BJ (cell line): ENCODE results near the gene PCDHGA9. TPM values are rescaled to one million over a fixed set of nuclear protein-coding genes. Genes with fewer than 3 reads are reported as not detected.

Experiments
- polyA plus RNA-seq: library from polyadenylated mRNA; depleted of rRNA; stranded (reverse); fragments of >200 nt; gene quantifications from 2 replicates; pipeline ENCODE4 v1.2.3, GENCODE V29; 2011; rRNA removed

Gene PCDHGA9
- polyA plus RNA-seq, 1 experiment = 1.2 TPM

Other genes starting within 250 kb of the PCDHGA9 start
- gene PCDHB7, start 230.1 kb upstream of the PCDHGA9 start, polyA plus RNA-seq = 0.31 and 0.44 TPM in 2 replicates
- gene PCDHB8, start 225.0 kb upstream of the PCDHGA9 start, polyA plus RNA-seq = 0.11 and 0.17 TPM in 2 replicates
- gene PCDHB16, start 220.4 kb upstream of the PCDHGA9 start, polyA plus RNA-seq = 0.21 and 0.32 TPM in 2 replicates
- 0.22 and 0.49 TPM in 2 replicates for gene PCDHB9, start 215.6 kb upstream of the PCDHGA9 start, polyA plus RNA-seq
- gene PCDHB10, start 210.4 kb upstream of the PCDHGA9 start, polyA plus RNA-seq = 0.18 and 0.28 TPM in 2 replicates
- gene PCDHB11, start 203.2 kb upstream of the PCDHGA9 start, polyA plus RNA-seq = 0.10 and 0.22 TPM in 2 replicates
- 0.09 and 0.13 TPM in 2 replicates for gene PCDHB12, start 194.1 kb upstream of the PCDHGA9 start, polyA plus RNA-seq
- 0.16 and 0.23 TPM in 2 replicates for gene PCDHB13, start 188.9 kb upstream of the PCDHGA9 start, polyA plus RNA-seq
- 0.42 and 0.47 TPM in 2 replicates for gene PCDHB14, start 179.4 kb upstream of the PCDHGA9 start, polyA plus RNA-seq
- 0.45 and 0.52 TPM in 2 replicates for gene PCDHB15, start 157.4 kb upstream of the PCDHGA9 start, polyA plus RNA-seq
- not detected in 2 replicates for gene SLC25A2, start 98.7 kb upstream of the PCDHGA9 start, polyA plus RNA-seq
- gene TAF7, start 82.0 kb upstream of the PCDHGA9 start, polyA plus RNA-seq = 25.5 and 46.7 TPM in 2 replicates
- 1.8 and 1.9 TPM in 2 replicates for gene PCDHGA1, start 72.3 kb upstream of the PCDHGA9 start, polyA plus RNA-seq
- gene PCDHGA2, start 64.0 kb upstream of the PCDHGA9 start, polyA plus RNA-seq = 6.7 and 6.8 TPM in 2 replicates
- 1.9 and 2.5 TPM in 2 replicates for gene PCDHGA3, start 58.9 kb upstream of the PCDHGA9 start, polyA plus RNA-seq
- 2.0 and 2.2 TPM in 2 replicates for gene PCDHGB1, start 52.7 kb upstream of the PCDHGA9 start, polyA plus RNA-seq
- 3.0 and 4.0 TPM in 2 replicates for gene PCDHGA4, start 47.8 kb upstream of the PCDHGA9 start, polyA plus RNA-seq
- 3.7 and 4.0 TPM in 2 replicates for gene PCDHGB2, start 42.8 kb upstream of the PCDHGA9 start, polyA plus RNA-seq
- 1.2 and 1.6 TPM in 2 replicates for gene PCDHGA5, start 38.6 kb upstream of the PCDHGA9 start, polyA plus RNA-seq
- gene PCDHGB3, start 32.5 kb upstream of the PCDHGA9 start, polyA plus RNA-seq = 2.7 and 3.0 TPM in 2 replicates
- gene PCDHGA6, start 28.9 kb upstream of the PCDHGA9 start, polyA plus RNA-seq = 3.3 and 4.3 TPM in 2 replicates
- 1.8 and 3.6 TPM in 2 replicates for gene PCDHGA7, start 20.0 kb upstream of the PCDHGA9 start, polyA plus RNA-seq
- gene PCDHGB4, start 15.1 kb upstream of the PCDHGA9 start, polyA plus RNA-seq = 11.8 and 12.2 TPM in 2 replicates
- gene PCDHGA8, start 10.1 kb upstream of the PCDHGA9 start, polyA plus RNA-seq = 0.72 and 0.77 TPM in 2 replicates
- 13.5 and 19.4 TPM in 2 replicates for gene PCDHGB5, start 4.8 kb upstream of the PCDHGA9 start, polyA plus RNA-seq
- 1.5 and 1.7 TPM in 2 replicates for gene PCDHGB6, start 5.2 kb downstream of the PCDHGA9 start, polyA plus RNA-seq
- 2.7 and 3.9 TPM in 2 replicates for gene PCDHGA10, start 10.2 kb downstream of the PCDHGA9 start, polyA plus RNA-seq
- gene PCDHGB7, start 14.9 kb downstream of the PCDHGA9 start, polyA plus RNA-seq = 7.6 and 9.6 TPM in 2 replicates
- gene PCDHGA11, start 18.3 kb downstream of the PCDHGA9 start, polyA plus RNA-seq = 5.4 and 7.4 TPM in 2 replicates
- gene PCDHGA12, start 27.7 kb downstream of the PCDHGA9 start, polyA plus RNA-seq = 6.1 and 7.9 TPM in 2 replicates
- 36.5 and 56.3 TPM in 2 replicates for gene PCDHGC3, start 73.2 kb downstream of the PCDHGA9 start, polyA plus RNA-seq
- gene PCDHGC4, start 82.3 kb downstream of the PCDHGA9 start, polyA plus RNA-seq = 0.49 TPM in 2 replicates
- 0.99 and 1.6 TPM in 2 replicates for gene PCDHGC5, start 86.3 kb downstream of the PCDHGA9 start, polyA plus RNA-seq
- 23.3 and 36.6 TPM in 2 replicates for gene DIAPH1, start 216.2 kb downstream of the PCDHGA9 start, polyA plus RNA-seq
- gene HDAC3, start 234.1 kb downstream of the PCDHGA9 start, polyA plus RNA-seq = 84.2 and 97.8 TPM in 2 replicates
- 3.7 and 5.0 TPM in 2 replicates for gene RELL2, start 234.2 kb downstream of the PCDHGA9 start, polyA plus RNA-seq
- 35.8 and 45.8 TPM in 2 replicates for gene FCHSD1, start 248.6 kb downstream of the PCDHGA9 start, polyA plus RNA-seq